Liver (tissue), 3 donors: ENCODE results near the gene AGBL5.

Source experiments
- EGR1 ChIP-seq, 2 donors: IDR thresholded peaks; 2 replicates each; pipeline ENCODE4 v1.6.1; 2016 to 2018; ENCODE audit warnings: antibody characterized with exemption in 2 of 2, low read depth in 2 of 2
- GABPA ChIP-seq, 2 donors: IDR thresholded peaks in 1 of 2; conservative IDR thresholded peaks in 1 of 2; 2 replicates each; pipeline ENCODE4 v1.6.1; 2016; ENCODE audit warnings: antibody characterized with exemption in 2 of 2, mild to moderate bottlenecking in 1 of 2, moderate library complexity in 1 of 2
- HNF4G ChIP-seq: IDR thresholded peaks from 2 replicates; pipeline ENCODE4 v1.6.1; 2016; ENCODE audit warnings: antibody characterized with exemption
- MAX ChIP-seq: IDR thresholded peaks from 2 replicates; pipeline ENCODE4 v1.6.1; 2016; ENCODE audit warnings: antibody characterized with exemption
- RAD21 ChIP-seq, 2 donors: IDR thresholded peaks; 2 replicates each; pipeline ENCODE4 v1.6.1; 2016; ENCODE audit warnings: antibody characterized with exemption in 2 of 2, mild to moderate bottlenecking in 2 of 2
- SP1 ChIP-seq: IDR thresholded peaks from 2 replicates; pipeline ENCODE4 v1.6.1; 2018; ENCODE audit warnings: antibody characterized with exemption, mild to moderate bottlenecking
- TAF1 ChIP-seq: conservative IDR thresholded peaks from 2 replicates; pipeline ENCODE4 v1.6.1; 2016; ENCODE audit warnings: antibody characterized with exemption, mild to moderate bottlenecking
- YY1 ChIP-seq: IDR thresholded peaks from 2 replicates; pipeline ENCODE4 v1.6.1; 2016; ENCODE audit warnings: antibody characterized with exemption, mild to moderate bottlenecking
- ZBTB33 ChIP-seq: IDR thresholded peaks from 2 replicates; pipeline ENCODE4 v1.6.1; 2016; ENCODE audit warnings: antibody characterized with exemption
- TF ChIP-seq, protein P1 (sequence below): fragments of 150-350 bp; IDR thresholded peaks from 2 replicates; pipeline ENCODE4 v1.5.1; 2017; ENCODE audit warnings: improper control_type of control experiment, low read depth, low read length; ENCODE audit not compliant: missing input control
- donor health status: healthy.
- donor health status: healthy.

DNA sequence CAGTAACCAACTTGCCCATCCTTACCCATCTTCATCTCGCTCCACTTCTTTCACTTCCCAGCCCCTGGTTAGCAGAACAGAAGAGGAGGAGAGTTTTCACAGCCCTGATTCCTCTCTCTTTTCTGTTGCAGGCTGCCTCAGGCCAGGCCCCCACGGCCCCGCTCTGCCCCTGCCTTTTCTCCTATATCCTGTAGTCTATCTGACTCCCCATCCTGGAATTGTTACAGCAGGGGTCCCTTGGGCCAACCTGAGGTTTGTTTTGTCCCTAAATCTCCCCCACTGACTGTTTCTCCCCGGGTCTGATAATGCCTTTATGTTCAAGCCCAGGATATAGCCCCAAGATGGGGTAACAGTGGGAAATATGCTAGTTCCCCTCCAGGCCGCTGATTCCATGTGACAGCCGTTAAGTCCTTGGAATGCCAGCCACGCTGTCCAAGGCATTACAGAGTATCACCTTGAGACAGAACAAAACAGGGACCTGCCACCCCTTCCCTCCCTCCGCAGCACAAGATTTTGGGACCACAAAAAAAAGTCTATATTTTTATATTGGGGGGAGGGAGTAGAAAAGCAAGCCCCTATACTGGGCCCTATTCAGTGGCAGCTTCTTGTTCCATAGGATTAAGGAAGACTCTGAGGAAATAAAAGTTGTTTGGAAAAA is 18.6 kb downstream of the AGBL5 start:
- TF ChIP-seq GABPA (IDR thresholded peaks at IDR 0.05 in 1 of 2, conservative IDR thresholded peaks at IDR 0.05 in 1 of 2) (no peak), RAD21 (IDR thresholded peaks at IDR 0.05) (no peak), MAX (no peak), TAF1 (no peak), SP1 (no peak), EGR1 (IDR thresholded peaks at IDR 0.05; ENCODE audit: low read depth in 2 of 2) (no peak), HNF4G (no peak), YY1 (no peak), ZBTB33 (no peak)
- TF ChIP-seq, protein P1, sequence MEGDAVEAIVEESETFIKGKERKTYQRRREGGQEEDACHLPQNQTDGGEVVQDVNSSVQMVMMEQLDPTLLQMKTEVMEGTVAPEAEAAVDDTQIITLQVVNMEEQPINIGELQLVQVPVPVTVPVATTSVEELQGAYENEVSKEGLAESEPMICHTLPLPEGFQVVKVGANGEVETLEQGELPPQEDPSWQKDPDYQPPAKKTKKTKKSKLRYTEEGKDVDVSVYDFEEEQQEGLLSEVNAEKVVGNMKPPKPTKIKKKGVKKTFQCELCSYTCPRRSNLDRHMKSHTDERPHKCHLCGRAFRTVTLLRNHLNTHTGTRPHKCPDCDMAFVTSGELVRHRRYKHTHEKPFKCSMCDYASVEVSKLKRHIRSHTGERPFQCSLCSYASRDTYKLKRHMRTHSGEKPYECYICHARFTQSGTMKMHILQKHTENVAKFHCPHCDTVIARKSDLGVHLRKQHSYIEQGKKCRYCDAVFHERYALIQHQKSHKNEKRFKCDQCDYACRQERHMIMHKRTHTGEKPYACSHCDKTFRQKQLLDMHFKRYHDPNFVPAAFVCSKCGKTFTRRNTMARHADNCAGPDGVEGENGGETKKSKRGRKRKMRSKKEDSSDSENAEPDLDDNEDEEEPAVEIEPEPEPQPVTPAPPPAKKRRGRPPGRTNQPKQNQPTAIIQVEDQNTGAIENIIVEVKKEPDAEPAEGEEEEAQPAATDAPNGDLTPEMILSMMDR, result no peak
